ENCODE results near the gene GAL3ST2.

DNA sequence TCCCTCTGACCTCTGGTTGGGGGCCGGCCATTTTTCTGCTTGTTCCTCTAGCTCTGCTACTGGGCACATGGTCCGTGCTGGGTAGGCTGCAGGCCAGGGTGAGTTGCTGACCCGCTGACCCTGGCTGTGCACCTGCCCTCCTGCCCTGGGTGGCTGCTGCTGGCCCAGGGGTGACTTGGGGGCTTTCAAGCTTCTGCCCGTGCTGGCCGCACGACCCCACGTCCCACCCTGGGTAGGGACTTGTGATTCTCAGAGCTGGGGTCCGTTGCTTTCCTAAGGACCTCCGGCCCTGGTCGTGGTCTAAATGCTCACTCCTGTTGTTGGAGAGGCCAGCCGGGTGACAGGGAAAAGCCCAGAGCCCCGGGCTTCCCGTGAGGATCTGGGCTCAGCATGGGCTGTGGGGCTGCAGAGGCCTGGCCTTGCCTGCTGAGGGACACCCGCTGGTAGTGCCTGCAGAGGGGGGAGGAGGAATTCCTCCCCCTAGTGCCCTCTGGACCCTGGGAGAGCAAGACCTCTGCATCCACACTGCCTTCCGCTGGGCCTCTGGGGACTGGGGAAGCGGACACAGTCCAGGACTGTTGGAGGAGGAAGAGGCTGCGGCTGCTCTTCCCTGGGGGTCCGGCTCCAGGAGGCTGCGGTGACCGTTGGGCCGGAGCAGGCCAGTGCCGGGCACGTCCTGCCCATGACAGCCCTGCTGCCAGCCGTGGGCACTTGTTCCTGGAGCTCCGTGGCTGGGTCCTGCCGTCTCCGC lies 6.3 kb upstream of the GAL3ST2 start:
- TF ChIP-seq POLR2A (IDR thresholded peaks at IDR 0.05) (no peak), POLR2AphosphoS5 (IDR thresholded peaks at IDR 0.05) (no peak)
- TF ChIP-seq, protein P1, sequence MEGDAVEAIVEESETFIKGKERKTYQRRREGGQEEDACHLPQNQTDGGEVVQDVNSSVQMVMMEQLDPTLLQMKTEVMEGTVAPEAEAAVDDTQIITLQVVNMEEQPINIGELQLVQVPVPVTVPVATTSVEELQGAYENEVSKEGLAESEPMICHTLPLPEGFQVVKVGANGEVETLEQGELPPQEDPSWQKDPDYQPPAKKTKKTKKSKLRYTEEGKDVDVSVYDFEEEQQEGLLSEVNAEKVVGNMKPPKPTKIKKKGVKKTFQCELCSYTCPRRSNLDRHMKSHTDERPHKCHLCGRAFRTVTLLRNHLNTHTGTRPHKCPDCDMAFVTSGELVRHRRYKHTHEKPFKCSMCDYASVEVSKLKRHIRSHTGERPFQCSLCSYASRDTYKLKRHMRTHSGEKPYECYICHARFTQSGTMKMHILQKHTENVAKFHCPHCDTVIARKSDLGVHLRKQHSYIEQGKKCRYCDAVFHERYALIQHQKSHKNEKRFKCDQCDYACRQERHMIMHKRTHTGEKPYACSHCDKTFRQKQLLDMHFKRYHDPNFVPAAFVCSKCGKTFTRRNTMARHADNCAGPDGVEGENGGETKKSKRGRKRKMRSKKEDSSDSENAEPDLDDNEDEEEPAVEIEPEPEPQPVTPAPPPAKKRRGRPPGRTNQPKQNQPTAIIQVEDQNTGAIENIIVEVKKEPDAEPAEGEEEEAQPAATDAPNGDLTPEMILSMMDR (IDR thresholded peaks at IDR 0.05), result no peak

All from gastroesophageal sphincter (tissue), 3 donors.